GM18907 (cell line): ENCODE data around the gene DNAJC5G.
"Not testable (repeated sequence)": the region's sequence is repeated elsewhere in the genome, so short reads cannot be mapped to it uniquely, and the experiment has no call there.

Experiments used
- ATAC-seq: cut with Tn5 transposase; IDR thresholded peaks from one replicate; pipeline ENCODE4 v1.9.1; 2021; ENCODE audit warnings: mild to moderate bottlenecking, moderate library complexity; ENCODE audit not compliant: unreplicated experiment

The DNAJC5G gene

DNA sequence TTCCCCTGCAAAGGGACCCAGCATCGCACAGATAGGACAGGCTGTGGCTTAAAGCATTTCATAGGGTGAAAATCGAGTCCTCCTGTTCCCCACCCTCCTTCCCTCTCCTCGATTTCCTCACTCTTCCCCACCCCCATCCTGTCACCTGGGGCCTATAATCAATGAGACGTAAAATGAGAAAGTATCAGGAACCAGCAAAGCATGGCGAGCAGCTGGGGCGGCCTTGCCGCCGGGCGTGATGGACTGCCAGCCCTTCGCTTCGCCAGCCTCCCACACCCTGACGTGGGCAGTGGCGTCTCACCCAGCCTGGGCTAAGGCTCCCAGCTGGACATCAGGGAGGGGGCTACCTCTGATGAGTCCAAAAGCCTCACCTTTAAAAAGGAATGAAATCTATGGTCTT, 23.5 kb upstream of the DNAJC5G start:
- ATAC-seq: no peak

DNA sequence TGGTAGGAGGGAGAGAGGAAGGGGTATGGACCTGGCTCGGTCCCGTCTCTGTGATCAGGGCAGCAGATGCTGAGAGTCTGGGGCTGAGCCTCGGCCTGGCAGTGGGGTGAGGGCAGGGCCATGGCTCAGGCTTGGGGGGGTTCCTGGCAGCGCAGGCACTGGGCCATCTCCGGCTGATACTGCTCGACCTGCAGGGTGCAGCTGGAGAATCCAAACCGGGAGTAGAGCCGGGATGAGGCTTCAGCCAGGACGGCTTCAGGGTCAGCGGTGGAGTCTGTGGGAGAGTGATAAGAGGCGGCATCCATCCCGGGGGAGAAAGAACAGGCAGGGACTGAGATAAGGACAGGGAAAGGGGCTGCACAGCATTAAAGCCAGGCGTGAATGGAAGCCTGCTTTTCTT, 20.0 kb upstream of the DNAJC5G start:
- ATAC-seq: no peak

DNA sequence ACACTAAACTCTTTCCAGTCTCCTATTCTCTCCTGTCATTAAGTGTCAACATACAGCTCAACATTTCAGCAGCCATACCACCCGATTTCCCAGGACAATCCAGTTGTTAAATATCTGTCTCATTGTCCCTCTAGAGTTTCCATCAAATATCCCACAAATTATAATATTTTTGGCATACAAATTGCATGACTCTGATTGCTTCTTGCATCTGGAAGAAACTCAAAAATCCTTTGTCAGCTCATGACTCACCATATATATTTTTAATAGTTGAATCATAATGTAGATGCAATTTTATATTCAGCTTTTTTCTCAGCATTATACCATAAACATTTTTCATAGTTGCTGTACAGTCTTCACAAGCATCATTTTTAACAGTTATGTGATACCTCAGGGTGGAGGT, 19.6 kb upstream of the DNAJC5G start:
- no peak for ATAC-seq

DNA sequence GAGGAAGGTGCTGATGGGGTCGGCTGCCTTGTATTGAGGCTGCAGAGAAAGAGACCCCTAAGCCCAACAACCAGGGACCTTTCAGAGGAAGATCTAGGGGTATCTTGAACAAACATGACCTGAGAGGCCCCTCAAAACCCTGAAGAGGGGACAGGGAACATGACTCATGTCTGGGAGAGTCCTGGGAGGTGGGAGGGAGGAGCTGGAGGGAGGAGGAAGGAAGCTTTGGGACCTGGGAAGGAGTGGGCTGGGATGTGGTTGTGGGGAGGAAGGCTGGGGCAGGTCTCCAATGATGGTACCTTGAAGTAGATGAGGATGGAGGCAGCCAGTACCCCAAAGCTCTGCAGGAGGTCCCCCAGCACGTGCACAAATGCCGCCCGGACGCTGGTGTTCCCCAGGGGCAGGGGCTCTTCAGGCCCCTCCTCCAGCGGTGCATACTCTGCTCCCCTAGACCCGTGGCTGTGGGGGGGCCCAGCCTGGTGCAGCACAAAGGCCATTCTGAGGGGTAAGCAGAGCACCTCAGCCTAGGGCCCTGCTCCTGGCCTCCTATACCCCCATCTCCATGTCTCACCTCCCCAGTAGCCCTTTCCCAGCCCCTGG, 18.3 kb upstream of the DNAJC5G start:
- no peak for ATAC-seq

DNA sequence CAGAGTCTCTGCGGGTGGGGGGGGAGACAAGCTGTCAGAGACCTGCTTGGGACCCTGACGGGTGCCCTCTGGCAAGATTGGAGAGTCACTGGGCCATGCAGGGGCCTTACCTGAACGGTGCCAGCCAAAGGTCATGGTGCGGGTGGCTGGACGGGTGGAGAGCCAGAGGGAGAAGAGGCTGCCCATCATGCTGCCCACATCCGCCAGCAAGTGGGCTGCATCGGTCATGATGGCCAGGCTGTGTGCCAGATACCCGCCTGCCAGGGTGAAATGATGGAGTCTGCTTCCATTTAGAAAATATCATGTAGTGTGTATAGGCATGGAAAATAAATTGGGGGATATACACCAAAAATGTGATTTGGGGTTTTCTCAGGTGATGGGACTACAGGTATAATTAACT, 17.2 kb upstream of the DNAJC5G start:
- no peak for ATAC-seq

DNA sequence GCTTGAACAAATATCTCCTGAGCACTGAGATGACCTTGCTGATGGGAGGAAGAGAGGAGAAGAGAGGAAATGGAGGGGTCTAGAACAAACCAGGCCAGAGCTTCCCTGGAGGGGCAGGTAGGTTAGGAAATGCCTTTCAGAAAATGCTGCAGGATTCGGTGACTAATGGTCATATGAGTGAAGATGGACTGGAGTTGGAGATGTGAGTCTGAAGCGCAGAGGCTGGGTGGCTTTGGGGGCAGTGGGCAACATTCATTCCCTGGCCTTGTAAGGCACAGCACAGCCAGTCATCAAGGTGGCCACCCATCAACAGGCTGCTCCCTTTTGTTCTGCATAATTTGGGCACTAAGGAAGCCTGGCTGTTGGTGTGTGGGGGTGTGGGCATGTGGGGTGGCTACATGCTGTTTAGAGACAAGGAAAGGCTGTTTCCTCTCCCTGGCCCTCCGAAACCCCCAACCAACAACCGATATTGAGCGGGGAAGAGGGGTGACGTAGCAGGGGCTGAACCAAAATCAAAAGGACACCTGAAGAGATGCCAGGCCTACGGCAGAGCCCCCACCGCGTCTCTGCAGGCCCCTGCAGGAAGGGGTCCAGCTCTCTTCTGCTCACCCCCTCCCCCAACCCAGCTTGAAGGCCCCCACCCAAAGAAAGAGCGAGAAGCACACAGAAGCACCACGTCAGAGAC, 13.8 kb upstream of the DNAJC5G start:
- no peak for ATAC-seq

DNA sequence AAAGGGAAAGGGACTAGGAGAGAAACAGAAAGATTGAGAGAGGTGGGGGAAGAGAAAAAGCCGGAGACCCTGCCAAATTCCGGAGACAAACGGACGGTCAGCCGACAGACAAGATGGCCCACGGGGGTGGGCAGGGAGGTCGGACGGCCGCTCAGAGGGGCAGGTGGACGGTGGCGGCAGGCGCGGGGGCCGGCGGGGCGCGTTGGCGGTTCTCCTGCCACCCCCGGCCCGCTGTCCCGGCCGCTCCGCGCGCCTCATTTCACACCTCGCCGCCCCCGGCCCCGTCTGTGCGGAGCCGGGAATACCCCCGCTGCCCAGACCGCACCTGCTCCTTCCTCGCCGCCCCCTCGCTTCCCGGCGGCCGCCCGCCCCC, 13.3 kb upstream of the DNAJC5G start:
- ATAC-seq: no peak

DNA sequence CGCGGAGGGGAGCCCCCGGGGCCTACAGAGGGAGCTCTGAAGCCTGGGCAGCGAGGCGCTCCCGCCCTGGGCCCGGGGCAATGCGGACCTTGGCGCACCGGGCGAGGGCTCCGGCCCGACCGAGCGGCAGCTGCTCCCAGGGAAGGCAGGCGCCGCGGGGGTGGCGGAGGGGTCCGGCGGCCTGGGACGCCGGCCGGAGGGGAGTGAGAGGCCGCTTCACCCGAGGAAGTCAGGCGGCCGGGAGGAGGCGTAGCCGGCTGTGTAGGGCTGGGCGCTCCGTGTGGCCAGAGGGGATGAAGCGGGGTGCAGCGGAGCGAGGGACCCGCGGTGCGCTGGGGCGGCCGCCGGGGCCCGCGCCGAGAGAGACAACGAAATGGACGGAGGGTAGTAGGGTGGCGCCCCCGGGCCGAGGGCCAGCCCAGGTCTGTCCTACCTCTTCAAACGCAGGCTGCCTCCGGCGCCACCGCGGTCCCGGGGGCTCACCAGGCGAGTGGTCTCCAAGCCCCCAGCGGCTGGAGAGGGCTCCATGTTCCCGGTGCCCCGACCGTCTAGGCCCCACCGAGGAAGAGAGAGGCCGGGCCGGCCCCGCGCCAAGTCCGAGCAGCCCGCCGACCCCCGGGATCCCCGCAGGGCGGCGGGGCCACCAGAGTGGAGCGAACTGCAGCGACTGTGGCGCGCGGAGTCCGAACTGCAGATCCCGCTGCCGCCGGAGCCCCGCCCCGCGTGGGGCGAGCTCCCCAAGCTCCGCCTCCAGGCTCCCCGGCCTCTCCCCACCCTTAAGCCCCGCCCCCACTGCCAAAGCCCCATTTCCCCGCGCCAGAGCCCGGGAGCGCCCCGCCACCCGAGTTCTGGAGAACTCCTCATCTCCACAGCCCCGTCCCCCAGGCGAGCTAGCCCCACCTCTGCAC, 12.6 kb upstream of the DNAJC5G start, which contains the start of gene SLC30A3:
Gene SLC30A3 (minus strand): TSS at position 669 of the 908 bp plus-strand sequence. CDS start 141 bp downstream, at position 528.
- peak; percentile 53 for ATAC-seq

DNA sequence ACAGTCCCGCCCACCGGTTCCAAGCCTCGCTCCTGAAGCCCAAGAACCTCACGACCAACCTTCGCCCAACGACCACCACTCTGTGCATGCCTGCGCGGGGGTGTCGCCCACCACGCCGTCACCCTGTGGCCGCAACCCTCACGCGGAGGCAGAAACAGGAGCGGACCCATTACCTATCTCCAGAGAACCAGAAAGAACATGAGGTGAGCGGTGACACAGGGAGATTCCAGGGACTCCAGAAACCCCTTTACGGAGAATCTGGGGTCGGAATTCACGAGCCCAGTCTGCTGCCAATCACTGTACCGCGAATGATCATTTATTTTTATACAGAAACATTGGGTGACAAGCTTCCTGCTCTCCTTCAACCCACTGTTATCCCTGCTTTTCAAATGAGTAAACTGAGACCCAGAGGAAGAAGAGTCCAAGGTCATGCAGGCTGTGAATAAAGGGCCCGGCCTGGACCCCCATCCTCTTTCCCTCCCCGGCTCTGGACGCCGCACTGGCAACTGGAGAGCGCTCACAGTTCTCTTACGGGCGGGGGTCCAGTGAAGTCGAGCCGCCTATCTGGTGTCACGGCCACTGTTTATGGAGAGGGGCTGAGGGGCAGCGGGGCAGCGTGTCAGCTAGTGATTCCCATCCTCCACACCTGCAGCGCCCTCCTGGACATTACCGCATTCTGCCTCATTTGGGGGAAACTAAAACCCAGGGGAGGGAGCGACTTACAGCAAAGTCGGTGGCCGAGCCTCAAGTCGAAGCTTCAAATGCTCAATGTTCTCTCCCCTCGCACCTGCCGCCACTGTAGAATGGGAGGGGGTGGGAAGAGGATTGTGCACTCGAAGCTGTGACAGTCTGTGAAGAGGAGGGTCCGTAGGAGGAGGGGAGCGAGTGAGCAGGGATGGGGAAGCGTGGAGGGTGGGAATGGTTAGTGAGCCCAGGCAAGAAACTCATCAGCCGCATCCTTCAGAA, 11.7 kb upstream of the DNAJC5G start:
- no peak for ATAC-seq

DNA sequence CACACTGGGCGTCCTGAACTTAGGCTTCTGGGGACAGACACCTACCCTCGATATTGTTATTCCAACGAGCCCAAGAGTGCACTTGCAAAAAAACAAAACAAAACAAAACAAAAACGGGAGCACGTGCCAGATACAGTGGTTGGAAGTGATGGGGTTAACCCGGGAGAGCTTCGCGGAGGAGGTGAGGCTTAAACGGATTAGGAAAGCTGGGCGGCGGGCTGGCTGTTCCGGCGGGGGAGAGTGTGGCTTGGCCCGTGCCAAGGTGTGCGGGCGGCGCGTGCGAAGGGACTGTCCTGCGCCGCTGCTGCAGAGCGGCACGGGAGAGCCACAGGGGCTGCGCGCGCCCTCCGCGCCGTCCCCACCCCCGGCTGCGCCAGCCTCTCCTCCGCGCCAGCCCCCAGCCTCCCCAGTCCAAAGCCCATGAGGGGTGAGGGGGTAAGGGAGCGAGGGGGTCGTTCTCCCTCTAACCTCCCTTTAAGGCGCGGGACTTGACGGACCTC, 10.9 kb upstream of the DNAJC5G start:
- ATAC-seq: peak; percentile 26

DNA sequence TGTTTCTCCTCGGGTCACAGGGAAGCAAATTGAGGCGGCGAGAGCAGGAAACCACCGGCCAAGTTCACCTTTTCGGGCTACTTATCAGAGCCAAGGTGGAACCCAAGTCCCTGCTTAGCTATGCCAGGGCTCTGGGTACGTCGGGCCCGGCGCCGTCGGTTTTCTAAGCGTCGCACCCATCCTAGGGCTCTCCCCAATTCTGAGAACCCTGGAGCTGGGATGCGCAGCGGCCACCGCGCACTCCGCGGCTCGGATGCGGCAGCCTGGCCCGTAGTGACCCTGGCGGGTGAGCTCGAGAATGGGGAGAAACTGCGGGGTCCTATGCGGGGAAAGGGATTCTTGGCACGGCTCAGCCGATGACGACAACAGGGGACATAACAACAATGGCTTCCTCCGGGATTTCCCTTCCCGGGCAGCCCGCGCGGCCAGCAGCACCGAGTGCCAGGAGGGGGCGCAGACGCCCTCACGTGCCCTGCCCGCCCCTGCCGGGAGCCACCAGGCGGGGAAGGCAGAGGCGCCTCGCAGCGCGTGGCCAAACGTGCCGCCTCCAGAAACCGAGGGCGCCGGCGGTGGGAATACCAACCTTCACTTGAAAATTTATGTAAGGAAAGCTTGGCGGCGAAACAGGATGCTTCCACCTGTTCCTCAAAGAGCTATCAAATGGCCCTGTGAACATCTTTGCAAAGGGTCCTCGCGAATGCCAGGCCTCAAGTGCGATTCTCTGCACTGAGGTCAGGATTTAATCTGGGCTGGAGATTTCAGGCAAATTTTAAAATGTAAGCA, 10.3 kb upstream of the DNAJC5G start:
- peak; percentile 51 for ATAC-seq

DNA sequence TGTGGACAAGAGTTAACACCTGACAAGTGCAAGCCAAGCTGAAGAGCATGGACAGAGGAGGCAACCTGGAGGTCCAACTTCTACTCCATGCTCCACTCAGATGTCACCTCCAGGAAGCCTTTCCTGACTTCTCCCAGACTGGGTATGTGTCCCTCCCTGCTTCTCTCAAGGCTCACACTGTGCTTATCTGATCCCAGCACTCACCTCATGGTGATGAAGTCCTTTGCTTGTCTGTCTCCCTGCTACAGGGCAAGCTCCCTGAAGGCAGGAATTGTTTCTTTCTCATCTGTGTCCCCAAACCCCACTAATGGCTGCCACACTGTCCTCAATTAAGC, 9.7 kb upstream of the DNAJC5G start:
- ATAC-seq: no peak

DNA sequence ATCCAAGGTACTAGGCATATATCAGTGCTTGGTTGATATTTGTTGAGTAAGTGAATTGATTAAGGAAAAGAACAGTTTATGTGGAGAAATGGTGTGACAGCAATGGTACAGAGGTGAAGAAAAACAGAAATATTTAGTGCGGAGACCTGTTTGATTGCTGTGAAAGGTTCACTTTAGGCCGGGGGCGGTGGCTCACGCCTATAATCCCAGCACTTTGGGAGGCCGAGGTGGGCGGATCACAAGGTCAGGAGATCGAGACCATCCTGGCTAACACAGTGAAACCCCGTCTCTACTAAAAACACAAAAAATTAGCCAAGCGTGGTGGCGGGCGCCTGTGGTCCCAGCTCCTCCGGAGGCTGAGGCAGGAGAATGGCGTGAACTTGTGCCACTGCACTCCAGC, 6.9 kb upstream of the DNAJC5G start:
- not testable (repeated sequence) for ATAC-seq

DNA sequence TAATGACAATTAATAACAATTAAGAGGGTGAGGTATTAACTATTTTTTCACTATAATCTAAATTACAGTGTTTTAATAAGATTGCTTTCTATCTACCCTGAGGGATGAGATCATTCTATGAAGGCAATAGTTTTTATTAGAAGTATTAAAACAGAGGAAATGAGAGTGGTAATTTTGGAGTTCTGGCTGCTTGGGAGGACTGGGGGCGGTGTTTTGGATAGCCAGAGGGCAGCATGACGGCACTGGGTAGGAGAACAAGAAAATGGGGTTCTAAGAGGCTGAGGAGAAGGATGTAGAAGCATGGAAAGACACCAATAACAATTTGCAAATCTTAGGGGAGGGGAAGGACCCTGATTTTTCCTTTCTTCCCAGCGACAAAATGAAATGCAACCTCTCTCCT, 5.1 kb upstream of the DNAJC5G start:
- ATAC-seq: no peak

DNA sequence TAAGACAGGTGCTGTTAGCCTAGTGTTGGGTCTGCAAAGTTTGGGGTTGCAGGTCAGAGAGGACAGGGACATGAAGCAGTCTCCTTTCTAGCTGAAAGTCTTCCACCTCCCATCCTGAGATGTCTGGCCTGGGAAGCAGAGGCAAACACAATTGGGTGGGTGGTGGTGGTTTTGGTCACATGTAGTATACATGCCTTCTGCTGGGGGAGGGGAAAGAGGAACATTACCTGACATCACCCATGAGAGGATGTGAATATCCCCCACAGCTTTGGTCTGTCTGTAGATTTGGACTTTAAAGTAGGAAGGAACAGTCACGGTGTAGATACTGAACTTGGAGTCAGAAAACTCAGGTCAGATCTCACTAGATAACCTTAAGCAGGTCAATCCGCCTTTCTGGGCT, 4.6 kb upstream of the DNAJC5G start:
- ATAC-seq: no peak

DNA sequence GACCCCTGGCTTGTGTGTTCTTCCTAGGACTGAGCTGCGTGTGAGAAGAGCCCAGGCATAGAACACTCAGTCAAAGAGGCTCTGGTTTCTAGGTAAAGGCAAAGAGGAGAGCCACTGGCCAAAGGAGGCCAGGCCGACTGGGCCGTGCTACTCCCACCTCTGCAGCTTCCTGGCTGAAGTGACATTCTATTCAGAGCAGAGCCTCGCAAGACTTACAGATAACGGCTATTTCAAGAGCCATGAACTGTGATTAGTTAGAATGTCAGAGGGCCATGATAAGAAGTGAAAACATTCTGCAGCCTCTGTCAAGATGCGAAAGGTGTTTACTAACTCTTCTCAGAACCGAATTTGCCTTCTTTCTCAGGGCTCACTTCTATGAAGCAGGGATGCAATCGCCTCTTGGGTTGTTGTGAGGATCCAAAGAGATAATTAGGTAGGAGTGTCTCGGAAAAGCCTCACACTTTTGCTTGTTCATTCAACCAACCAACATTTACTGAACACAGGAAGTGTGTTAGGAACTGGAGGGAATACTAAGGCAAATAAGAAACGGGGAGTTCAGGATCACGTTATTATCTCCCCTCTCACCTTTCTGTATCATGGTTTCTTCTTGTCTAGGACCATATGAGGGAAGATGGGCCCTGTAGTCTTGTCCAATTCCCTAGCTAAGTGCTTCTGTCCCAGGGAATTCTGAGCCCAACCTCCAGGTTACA, 3.4 kb upstream of the DNAJC5G start:
- no peak for ATAC-seq

DNA sequence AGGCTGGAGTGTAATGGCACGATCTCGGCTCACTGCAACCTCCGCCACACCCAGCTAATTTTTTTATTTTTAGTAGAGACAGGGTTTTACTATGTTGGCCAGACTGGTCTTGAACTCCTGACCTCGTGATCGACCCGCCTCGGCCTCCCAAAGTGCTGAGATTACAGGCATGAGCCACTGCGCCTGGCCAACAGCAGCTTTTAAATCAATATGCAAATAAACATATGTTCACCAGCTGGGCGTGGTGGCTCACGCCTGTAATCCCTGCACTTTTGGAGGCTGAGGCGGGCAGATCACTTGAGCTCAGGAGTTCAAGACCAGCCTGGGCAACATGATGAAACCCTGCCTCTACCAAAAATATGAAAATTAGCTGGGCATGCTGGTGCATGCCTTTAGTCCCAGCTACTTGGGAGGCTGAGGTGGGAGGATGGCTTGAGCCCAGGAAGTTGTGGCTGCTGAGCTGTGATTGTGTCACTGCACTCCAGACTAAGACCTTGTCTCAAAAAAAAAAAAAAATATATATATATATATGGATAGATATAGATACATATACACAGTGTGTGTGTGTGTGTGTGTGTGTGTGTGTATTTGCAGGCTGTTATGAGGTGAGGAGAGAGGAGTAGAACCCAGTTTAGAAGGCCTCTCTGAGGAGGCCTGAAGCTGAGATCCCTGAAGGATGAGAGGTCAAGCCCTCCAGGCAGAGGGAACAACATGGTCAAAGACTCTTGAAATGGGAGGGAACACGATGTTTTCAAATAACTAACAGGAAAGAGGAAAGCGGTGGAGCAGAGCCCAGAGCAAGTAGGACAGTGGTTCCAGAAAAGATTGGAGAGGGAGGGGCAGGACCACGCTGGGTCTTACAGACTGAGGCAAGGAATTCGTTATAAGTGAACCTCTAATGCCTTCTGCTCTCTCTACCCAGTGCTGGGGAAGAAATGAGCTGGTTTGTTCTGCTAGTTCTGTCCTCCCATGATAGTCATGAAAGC, 2.4 kb upstream of the DNAJC5G start:
- not testable (repeated sequence) for ATAC-seq

DNA sequence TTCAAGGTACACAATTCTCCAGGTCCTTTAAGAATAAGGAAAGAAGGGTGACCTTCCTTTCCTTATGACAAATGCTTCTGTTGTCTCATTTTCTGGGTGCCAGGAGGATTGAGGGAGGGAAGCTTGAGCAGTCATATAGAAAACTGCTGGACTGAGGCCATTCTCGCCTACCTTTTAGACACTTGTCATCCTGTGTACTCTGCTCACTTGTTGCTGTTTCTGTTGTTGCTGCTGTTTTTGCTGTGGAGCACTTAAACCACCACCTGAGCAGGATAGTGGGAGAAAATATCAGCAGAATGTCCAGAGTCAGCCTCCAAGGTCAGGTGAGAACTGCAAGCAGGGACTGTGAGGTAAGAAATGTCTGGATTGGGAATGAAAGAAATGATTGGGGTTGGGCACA, 2.8 kb downstream of the DNAJC5G start:
- no peak for ATAC-seq
